Head of caudate nucleus (tissue), 42 donors: ENCODE data around the gene FILIP1L.

Source experiments
- DNase-seq, 42 donors: peaks; one replicate each; pipeline versions ENCODE4 v3.0.0 to v3.0.0-alpha.2; 2020 to 2021; ENCODE audit warnings: mixed read lengths in 7 of 42
- intact Hi-C: fragments of 100-400 bp; cut with DNase I; formaldehyde crosslinking; loops from one replicate; pipeline ENCODE4 v1.15.0; 2022

The FILIP1L gene

DNA sequence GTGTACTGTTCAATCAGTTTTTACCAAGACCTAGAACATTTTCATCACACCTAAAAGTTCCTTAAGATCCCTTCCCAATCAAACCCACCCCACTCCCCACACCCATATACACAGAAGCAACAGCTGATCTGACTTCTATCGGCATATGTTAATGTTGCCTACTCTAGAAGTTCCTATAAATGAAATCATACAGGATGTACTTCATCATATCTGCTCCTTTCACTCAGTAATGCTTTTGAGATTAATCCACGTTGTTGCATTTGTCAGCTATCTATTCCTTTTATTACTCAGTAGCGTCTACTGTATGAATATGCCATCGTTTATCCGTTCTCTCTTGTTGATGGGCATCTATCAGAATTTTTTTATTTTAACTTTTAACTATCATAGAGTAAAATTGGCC lies 14.3 kb upstream of the FILIP1L start:
- intact Hi-C loops, result no loop called here

DNA sequence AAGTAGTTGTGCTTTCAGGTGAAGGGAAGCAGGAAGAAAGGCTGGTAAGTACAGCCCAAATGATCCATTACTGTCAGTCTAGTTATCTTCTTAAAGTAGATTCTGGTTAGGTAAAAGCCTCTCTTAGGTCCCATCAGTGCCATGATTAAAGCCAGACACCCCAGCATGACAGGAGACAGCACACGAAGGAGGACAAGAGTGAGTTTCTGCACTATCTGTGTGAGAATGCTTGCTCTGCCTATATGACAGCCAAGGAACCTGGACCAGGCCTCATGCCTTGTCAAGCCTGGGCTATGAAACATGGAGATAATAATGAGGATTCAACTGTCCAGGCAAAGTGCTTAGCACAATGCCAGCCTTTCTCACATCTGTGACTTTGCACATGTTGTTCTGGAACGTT lies 13.5 kb upstream of the FILIP1L start:
- DNase-seq, result no peak
- intact Hi-C loops, result no loop called here

More for the DNA sequence above, 14.3 kb upstream of the FILIP1L start:
- DNase-seq, result no peak

DNA sequence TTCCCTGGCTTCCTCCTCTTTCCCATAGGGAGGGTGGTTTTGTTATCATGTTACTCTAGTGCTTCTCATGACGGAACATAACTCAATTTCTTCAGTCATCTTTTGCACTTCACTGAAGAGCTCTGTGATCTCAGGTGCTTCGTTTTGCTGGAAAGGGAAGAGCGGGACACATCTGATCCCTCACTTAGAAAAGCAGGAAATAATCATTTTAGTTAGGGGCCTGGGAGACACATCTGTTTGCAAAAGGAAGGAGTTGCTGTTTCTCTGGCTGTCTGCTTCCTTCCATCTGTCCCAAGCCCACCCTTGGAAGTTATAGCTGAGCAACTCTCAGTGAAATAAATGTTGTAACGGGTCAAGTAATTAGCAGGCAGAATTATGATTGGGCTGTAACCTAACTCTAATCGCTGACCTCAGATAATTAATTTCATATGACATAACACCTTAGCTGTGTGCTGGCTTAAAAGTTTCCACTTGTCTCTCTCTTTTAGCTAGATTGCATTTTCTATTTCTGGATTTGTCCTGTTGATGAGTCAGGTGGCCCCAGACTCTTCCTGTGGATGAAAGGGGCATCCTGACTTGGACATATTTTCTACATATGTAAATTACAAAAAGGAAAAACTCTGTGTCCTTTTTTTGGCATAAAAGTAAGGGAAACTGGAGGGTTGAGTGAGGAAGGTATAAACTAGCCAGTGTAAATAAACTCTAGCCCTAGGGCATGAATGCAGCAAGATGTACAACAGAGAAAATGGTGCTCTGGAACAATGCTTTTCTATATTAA lies 11.0 kb upstream of the FILIP1L start:
- no peak for DNase-seq
- intact Hi-C loops, result no loop called here

DNA sequence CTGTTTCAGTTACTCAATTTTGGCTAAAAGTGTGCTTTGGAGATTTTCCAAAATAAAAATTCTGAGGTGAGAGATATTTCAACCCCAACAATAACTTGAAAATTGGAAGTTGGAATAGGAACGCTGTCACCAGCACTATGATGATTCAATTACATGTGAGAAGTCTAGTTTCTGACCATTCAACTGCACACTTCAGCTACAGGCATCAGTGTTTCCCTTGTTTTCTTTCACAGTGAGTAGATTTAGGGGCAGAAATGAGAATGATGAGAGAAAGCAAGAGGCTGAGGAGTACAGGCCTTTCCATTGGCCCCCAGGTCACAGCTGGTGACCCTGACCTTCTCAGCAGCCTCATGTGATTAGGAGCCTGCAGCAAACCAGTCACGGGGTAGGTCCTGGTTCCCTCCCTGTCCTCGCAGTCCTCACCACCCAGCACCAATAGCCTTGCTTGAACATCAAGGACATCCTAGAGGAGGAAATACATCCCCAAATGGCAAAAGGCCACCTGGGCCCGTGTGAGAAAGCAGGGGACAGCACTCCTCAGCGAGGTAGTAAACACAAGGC lies 10.0 kb upstream of the FILIP1L start:
- intact Hi-C loops, result no loop called here

DNA sequence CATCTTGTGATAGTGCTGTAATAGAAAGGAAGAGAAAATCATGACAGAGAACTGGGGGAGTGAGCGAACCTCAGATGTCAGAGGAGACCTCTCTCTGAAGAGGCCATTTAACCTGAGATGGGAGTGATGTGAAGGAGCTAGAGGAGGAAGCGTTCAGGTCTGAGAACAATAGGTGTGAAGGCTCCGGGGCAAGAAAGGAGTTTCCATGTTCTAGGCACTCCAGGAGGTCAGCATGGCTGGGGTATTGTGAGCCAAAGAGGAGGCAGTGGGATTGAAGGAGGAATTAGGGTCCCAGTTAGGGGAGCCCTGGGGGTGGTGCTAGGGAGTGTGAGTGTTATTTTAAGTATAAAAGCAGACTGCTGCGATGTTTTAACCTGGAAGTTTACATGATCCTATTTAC lies 8.8 kb upstream of the FILIP1L start:
- DNase-seq, result no peak
- intact Hi-C loops, result no loop called here

More for the DNA sequence above, 10.0 kb upstream of the FILIP1L start:
- no peak for DNase-seq

DNA sequence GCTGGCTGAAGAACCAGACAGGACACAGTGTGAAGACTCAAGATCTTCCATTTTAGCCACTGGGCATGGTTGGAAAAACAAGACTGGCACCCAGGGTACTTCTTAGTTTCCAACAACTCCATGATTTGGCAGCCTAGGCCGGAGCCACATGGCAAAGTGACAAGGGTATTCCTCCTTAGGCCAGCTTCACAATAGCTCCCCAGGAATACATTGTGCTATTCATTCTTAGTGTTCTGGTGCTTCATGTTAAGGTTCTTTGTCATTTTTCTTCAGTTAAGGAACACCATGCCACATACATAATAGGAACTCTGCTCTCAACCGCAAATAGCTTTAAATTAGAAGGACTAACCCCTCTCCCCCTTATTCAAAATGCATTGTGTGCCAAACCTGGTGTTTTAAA lies 8.0 kb upstream of the FILIP1L start:
- intact Hi-C loops, result no loop called here
- DNase-seq, result no peak

DNA sequence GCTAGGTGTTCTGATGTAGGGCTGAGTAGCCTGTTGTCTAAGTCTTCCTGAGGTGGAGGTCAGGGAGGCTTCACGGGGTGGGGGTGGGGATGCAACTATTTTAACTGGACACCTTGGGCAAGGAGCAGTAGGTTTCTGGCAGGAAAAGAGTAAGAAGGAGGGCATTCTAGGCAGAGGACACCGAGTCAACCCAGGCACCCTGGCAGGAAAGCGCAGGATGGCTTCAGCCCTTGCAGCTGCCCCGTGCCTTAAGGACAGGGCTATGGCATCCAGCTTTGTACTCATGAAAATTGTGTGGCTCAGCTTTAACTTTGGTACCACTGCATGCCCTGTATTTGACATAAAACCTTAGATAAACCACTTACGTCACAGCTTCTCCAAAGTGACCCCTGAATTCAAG lies 6.4 kb upstream of the FILIP1L start:
- intact Hi-C loops, result no loop called here
- DNase-seq, result no peak

DNA sequence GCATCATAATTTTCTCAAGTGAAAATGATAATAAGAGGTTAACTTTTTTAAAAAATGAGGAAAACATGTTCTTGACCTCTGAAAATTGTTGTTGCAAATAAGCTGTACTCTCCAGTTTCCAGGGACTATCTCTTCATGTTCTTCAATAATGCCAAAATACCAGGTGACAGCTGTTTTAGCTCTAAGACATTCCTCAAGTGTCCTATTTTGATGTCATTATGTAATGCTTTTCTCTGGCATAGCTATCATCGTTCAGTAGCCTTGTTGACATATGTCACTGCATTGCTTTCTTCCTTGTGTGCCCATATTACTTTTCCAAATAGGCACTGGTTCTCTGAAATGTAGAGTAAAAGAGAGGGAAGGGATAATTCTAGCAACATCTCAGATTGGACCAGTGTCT lies 5.7 kb upstream of the FILIP1L start:
- intact Hi-C loops, result no loop called here
- DNase-seq, result no peak

DNA sequence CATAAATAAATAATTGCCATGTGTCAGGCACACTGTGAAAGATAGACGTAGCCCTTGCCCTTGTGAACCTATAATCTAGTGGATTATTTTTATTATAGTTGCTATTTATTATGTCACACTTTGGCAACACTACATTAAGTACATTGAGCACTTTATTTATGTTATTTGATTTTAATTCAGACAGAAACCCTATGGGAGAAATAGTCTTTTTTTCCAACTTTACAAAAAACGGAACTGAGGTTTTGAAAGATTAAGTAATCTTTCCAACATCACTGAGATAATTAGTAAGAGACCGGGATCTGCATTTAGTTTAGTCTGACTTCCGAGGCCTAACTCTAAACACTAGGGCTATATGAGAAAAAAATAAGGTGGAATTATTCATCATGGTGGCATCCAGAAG lies 2.8 kb upstream of the FILIP1L start:
- no peak for DNase-seq
- intact Hi-C loops, result no loop called here

DNA sequence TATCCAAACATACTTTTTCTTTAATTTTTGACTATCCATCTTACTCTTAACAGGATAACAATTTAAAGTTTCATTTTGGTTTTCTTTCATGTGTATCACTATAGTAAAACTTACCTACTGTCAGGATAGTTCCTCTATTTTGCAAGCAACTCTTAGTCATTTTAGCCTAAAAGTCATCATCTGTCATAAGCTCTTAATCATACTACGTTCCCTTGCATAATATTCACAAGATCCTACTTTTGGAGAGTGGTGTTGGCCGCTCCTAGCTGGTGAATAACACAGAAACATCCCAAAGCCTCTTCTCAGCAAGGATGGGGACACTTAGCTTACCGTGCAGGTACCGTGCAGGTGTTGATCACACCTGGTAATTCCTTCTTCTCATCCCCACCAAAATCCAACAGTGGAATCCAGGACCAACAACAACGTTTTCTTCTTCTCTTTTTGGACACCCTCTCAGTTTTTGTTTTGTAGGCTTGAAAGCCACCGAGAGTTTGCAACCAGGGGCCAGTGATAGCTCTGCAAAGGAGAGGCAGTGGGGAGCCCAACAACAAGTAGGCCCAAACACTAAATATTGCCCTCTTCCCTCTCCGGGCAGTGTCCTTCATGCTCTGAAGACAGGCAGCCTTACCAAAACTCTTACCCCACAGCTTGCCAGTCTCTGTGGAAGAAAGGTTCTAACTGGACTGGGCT lies 433 bp downstream of the FILIP1L start:
- DNase-seq, result no peak
- intact Hi-C loops, result no loop called here

DNA sequence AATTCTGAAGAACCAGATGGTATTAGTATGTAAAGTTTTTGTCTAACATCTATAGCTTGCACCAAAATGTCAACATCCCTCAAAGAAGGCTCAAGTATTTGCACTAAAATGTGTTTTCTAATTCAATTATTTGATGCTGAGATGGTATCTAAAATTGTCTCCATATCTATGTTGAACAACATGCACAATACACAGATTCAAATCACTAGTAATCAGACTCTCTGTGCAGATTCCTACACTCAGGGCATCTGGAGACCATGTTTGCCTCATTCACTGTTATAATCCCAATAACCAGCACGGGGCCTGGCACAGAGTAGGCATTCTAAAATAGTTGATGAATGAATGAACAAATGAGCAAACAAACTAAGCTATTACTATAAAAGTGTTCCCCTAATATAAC lies 2.6 kb downstream of the FILIP1L start:
- no peak for DNase-seq
- intact Hi-C loops, result no loop called here

DNA sequence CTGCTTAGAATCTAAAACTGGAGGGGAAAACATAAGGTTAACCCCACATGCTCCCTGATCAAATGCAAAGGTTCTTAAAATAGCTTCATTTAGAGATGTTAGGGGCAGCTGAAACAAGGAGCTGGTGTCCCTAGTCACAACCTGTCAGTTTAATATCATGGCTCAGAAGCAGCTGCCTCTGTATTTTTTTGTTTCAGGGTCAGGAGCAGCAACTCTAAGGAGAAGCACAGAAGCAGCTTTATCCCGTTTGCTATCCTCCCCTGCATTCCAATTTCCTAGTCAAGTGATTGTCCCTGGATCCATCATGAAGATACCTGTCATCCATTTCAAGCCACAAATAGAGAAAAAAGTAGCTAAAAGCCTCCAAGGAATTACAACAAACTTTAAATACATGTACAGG lies 4.1 kb downstream of the FILIP1L start:
- intact Hi-C loops, result no loop called here
- DNase-seq, result no peak

DNA sequence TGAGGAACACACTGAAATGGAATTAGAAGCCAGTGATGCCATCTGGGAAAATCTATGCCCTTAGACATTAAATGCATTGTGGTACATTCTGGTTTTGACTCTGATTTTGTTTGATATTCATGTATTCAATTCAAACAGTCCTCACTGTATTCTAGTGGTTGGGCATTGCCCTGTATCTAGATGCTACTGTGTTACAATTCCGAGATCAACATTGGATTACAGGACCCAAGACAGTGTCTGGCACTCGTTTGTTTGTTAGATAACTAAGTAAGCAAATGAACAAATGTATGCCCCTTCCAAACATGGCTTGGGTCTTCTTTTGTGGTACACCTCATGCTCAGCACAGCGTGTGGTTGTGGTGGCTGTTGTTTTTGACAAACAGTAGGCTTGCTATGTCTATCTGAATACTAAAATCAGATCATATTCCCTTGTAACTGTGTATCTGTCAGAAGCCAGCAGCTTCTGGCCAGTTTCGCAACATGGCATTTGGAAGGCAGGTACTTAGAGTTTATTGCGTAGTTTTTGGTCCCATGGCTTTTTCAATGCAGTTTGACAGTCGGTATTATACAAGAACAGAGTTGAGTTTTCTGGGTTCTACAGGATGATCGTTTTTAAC lies 5.7 kb downstream of the FILIP1L start:
- DNase-seq, result no peak
- intact Hi-C loops, result no loop called here

DNA sequence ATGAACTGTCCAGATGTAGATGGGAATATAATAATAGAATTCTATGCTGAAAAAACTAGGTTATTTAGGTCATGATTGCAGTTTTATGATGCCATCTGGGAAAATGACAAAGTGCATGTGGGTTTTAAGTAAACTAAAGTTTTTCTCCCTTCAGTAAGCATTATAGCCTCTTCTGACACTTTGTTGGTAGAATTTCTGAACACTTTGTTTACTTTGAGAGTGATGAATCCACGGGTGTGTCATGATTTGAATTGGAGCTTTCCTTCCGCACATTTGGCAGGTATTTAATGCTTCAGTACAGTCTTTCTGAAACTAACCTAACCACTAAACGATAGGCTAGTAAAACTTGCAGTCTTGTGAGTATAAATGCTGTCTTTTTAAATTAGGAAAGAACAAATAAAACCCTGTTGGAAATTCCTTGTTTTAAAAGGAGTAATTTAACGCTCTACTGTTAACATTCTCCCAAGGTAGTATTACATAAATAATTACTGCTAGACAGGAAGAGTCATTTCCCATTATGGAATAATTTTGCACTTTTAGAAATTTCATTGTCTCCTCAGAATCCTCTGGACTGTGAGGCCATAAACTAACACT lies 7.0 kb downstream of the FILIP1L start:
- DNase-seq, result no peak
- intact Hi-C loops, result no loop called here

DNA sequence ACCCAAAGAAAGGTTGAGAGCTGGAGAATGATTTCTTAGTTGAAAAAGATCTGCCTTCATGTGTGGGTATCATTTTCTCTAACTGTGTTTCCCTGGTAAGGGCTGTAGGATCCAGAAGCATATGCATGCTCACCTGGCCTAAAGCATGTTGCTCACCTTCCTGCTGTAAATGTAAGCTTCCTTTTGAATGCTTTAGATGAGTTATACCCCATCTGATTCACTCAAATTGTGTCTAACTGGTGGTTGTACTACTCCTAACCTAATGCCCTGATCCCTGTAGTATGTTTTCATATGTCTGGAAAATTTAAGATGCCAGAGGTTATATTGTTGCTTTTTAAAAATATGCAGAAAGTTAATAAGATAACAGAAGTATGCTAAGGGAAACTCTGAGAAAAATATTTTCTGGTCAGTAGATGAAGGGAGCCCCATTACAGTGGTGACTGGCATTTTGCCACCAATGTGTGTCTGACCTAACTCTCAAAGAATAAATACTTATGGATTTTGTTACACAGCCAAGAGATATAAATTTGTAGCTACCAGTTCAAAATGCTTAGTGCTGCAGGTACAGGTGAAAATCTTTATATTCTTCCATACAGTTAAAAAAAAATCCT lies 7.7 kb downstream of the FILIP1L start:
- intact Hi-C loops, result no loop called here
- no peak for DNase-seq

DNA sequence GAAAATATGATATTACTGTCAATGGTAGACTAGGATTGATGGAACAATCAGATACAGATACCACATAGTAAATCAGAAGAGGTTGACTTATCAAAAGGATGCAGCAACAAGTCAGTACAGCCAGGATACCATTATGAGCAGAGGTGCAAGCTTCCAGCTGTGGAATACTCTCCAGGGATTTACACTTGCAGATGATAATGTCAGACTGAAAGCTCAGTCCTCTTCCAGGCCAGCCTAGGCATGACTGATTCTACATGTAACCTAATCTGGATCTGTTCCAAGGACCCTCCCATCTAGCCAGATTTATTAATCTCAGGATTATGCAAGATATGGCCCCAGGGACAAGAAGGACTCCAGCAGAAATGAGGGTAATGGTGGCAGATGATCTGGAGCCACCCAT lies 8.2 kb downstream of the FILIP1L start:
- intact Hi-C loops, result no loop called here
- no peak for DNase-seq

DNA sequence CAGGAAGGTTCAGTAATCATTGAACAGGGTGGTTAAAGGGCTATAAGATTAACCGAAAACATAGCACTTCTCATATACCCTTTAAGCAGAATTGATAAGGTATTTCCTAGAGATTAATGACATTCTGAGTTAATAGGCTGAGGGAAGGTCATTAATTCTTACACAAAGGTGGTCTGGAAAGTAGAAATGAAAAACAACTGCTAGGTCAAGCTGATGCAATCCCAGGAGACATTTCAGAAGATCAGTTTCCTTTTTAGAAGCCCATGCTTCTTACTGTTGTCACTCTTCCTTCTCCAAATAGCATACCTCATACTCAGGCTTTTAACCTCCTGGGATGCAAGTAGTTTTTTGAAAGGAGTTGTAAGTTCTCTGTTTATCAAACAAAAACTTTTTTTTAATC lies 8.8 kb downstream of the FILIP1L start:
- no peak for DNase-seq
- intact Hi-C loops, result no loop called here

DNA sequence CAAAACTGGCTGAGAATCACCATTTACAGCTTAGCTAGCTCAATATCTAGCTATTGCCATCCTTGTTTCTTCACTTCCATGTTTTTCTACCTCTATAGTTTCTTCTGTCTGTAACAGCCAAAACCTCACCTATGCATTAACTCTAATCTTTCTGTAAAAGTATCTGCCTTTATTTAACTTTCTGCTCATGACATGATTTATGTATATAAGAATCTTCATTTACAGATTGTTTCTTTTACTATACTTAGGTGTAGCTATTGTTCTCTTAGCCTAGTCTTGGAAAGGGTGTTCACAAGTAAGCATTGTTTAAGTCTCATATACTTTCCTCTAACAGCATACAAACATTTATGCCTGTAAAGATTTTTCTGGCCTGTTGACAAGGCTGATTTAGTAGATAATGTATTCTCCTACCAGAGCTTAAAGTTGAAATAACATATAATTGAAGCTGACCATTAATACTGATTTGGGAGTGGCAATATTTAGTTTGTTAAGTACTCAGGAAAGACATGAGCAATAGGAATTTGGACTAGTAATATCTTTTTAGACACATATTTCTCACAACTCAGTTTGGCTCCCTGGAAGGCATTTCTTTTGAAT lies 9.4 kb downstream of the FILIP1L start:
- no peak for DNase-seq
- intact Hi-C loops, result no loop called here

DNA sequence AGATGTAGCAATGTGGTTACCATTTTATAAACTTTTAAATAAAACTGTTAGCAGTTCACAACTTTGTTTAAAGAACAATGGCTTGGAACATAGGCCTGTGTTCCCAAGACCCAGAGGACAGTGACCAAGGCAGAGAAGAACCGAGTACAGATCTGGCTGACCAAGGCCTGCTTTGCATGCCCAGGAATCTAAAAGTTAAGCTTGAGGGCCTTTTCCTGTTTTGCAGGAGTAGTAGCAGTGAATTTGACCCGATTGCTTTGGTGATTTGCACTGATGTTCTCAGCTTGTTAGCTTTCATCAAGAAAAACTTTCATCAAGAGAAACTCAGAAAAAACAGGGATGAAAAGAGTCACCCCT lies 9.9 kb downstream of the FILIP1L start:
- intact Hi-C loops, result no loop called here

More for the DNA sequence above, 9.9 kb downstream of the FILIP1L start:
- DNase-seq, result no peak
